Mesendoderm (in vitro differentiated cells): Measurements from ENCODE around the gene CCIN.

Source experiments
- DNase-seq: peaks from one replicate; pipeline ENCODE4 v3.0.0; 2013
- H2AK5ac ChIP-seq: 2 replicates; pipeline ENCODE4 v1.6.1; 2013; ENCODE audit warnings: low read length, inconsistent platforms
- H2BK120ac ChIP-seq: 2 replicates; pipeline ENCODE4 v1.6.1; 2013; ENCODE audit warnings: low read depth, mild to moderate bottlenecking, low read length, moderate library complexity, mixed read lengths
- H2BK15ac ChIP-seq: replicated peaks from 2 replicates; pipeline ENCODE4 v1.6.1; 2013; ENCODE audit warnings: low read depth, mild to moderate bottlenecking, moderate library complexity
- H2BK5ac ChIP-seq: 2 replicates; pipeline ENCODE4 v1.6.1; 2013; ENCODE audit warnings: low read length, inconsistent platforms
- H3K18ac ChIP-seq: 2 replicates; pipeline ENCODE4 v1.6.1; 2013; ENCODE audit warnings: mild to moderate bottlenecking, low read length, mixed read lengths
- H3K23ac ChIP-seq: one replicate; pipeline ENCODE4 v1.6.1; 2013; ENCODE audit warnings: low read length
- H3K27ac ChIP-seq: 2 replicates; pipeline ENCODE4 v1.5.1; 2013; ENCODE audit warnings: low read depth, mild to moderate bottlenecking, inconsistent platforms, low read length, moderate library complexity
- H3K27me3 ChIP-seq: 2 replicates; pipeline ENCODE4 v1.6.1; 2013; ENCODE audit warnings: low read length, control low read depth, mild to moderate bottlenecking, inconsistent platforms; ENCODE audit not compliant: insufficient read depth, poor library complexity
- H3K36me3 ChIP-seq: 2 replicates; pipeline ENCODE4 v1.6.1; 2013; ENCODE audit warnings: low read length, inconsistent platforms; ENCODE audit not compliant: control insufficient read depth, insufficient read depth
- H3K4ac ChIP-seq: one replicate; pipeline ENCODE4 v1.6.1; 2013; ENCODE audit warnings: low read depth, mild to moderate bottlenecking, low read length, moderate library complexity
- H3K4me1 ChIP-seq: 2 replicates; pipeline ENCODE4 v1.6.1; 2013; ENCODE audit warnings: low read depth, low read length, inconsistent platforms; ENCODE audit not compliant: control insufficient read depth
- H3K4me2 ChIP-seq: 2 replicates; pipeline ENCODE4 v1.6.1; 2013; ENCODE audit warnings: low read length
- H3K4me3 ChIP-seq: 2 replicates; pipeline ENCODE4 v1.5.1; 2013; ENCODE audit warnings: mild to moderate bottlenecking, low read length
- H3K56ac ChIP-seq: one replicate; pipeline ENCODE4 v1.6.1; 2013; ENCODE audit warnings: low read length
- H3K79me1 ChIP-seq: 2 replicates; pipeline ENCODE4 v1.6.1; 2013; ENCODE audit warnings: low read length, inconsistent platforms
- H3K79me2 ChIP-seq: 2 replicates; pipeline ENCODE4 v1.6.1; 2013; ENCODE audit warnings: mild to moderate bottlenecking, low read length; ENCODE audit not compliant: control insufficient read depth, insufficient read depth
- H3K9ac ChIP-seq: 2 replicates; pipeline ENCODE4 v1.6.1; 2013; ENCODE audit warnings: low read length, inconsistent platforms
- H4K5ac ChIP-seq: one replicate; pipeline ENCODE4 v1.6.1; 2013; ENCODE audit warnings: low read length
- H4K8ac ChIP-seq: one replicate; pipeline ENCODE4 v1.6.1; 2013; ENCODE audit warnings: low read depth, mild to moderate bottlenecking, control low read depth, low read length, moderate library complexity
- WGBS: extraction: QIAGEN DNeasy Blood & Tissue Kit; methylation state at CpG from one replicate; pipeline ENCODE4 v1.1.7; 2013; ENCODE audit warnings: low lambda C conversion rate, missing lambda C conversion rate; ENCODE audit not compliant: insufficient coverage; ENCODE audit errors: extremely low coverage; 5-methylcytosine and 5-hydroxymethylcytosine counted together

The CCIN gene

DNA sequence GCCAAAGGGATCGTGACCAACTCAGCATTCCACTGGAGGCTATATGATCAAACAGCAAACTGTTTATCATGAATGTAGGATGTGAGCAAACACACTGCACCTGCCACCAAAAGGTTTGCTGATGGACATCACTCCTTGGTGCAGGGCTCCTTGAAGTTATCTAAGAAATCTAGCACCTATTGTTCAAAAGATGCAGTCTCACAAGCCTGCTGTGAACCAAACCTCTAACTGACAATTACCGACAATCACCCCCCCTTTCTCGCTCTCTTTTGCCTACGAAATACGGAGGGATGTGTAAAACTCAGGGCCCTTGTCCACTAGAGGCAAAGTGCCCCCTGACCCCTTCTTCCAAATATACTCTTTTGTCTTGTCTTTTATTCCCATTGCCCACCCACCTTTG, 19.0 kb downstream of the CCIN start:
- peak; percentile 87 for DNase-seq
- Histone ChIP-seq H3K23ac (no peak overlapping the region), H3K4me2 (no peak overlapping the region), H3K79me1 (peaks cover 2% of the 10 kb centered on the region), H2BK120ac (no peak overlapping the region), H2BK15ac (no peak overlapping the region), H3K4ac (no peak overlapping the region), H2AK5ac (no peak overlapping the region), H3K27me3 (no peaks in the 10 kb centered on the region), H3K56ac (peak overlapping the region; percentile 45), H3K4me1 (peaks cover 18% of the 10 kb centered on the region), H4K8ac (no peak overlapping the region), H3K4me3 (no peak overlapping the region), H3K9ac (no peak overlapping the region), H3K27ac (no peak overlapping the region), H4K5ac (no peak overlapping the region), H3K18ac (no peak overlapping the region), H3K36me3 (no peaks in the 10 kb centered on the region), H2BK5ac (no peak overlapping the region), H3K79me2 (peaks cover 23% of the 10 kb centered on the region)
- WGBS = no CpG with 5 or more reads among the region's 5 CpGs

DNA sequence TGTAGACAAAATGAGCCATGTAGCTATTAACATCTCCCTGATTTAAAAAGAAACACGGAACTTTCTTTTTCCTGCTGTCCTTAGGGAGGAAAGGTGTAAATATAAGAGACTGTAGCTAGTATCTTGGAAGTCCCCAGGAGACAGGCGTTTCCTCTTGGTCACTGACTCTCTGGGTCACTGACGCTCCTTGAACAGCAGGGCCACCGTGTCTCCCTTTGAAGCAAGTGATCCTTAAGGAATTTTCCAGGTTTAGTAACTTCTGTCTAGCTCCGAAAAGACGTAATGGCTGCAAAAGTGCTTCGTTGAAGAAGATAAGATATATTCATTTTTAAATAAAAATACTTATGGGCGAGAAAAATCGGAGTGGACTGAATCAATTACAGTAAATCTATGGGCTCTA, 20.8 kb downstream of the CCIN start:
- DNase-seq = peak; percentile 69
- no CpG with 5 or more reads among the region's 9 CpGs for WGBS
- peak overlapping the region; percentile 86 for H2BK15ac ChIP-seq
- no peaks in the 10 kb centered on the region for H3K27me3 ChIP-seq
- peaks cover 40% of the 10 kb centered on the region for H3K79me2 ChIP-seq
- peak overlapping the region; percentile 38 for H3K4me2 ChIP-seq
- peak overlapping the region; percentile 85 for H3K56ac ChIP-seq
- H2BK120ac ChIP-seq = no peak overlapping the region
- no peak overlapping the region for H3K23ac ChIP-seq
- H4K5ac ChIP-seq = no peak overlapping the region
- H3K4me1 ChIP-seq = peaks cover 21% of the 10 kb centered on the region
- H3K79me1 ChIP-seq = peaks cover 11% of the 10 kb centered on the region
- no peak overlapping the region for H3K4me3 ChIP-seq
- peak overlapping the region; percentile 53 for H2BK5ac ChIP-seq
- peak overlapping the region; percentile 7 for H3K27ac ChIP-seq
- no peak overlapping the region for H3K4ac ChIP-seq
- peaks cover 2% of the 10 kb centered on the region for H3K36me3 ChIP-seq
- H4K8ac ChIP-seq = no peak overlapping the region
- no peak overlapping the region for H2AK5ac ChIP-seq
- H3K9ac ChIP-seq = peak overlapping the region; percentile 53
- peak overlapping the region; percentile 56 for H3K18ac ChIP-seq

DNA sequence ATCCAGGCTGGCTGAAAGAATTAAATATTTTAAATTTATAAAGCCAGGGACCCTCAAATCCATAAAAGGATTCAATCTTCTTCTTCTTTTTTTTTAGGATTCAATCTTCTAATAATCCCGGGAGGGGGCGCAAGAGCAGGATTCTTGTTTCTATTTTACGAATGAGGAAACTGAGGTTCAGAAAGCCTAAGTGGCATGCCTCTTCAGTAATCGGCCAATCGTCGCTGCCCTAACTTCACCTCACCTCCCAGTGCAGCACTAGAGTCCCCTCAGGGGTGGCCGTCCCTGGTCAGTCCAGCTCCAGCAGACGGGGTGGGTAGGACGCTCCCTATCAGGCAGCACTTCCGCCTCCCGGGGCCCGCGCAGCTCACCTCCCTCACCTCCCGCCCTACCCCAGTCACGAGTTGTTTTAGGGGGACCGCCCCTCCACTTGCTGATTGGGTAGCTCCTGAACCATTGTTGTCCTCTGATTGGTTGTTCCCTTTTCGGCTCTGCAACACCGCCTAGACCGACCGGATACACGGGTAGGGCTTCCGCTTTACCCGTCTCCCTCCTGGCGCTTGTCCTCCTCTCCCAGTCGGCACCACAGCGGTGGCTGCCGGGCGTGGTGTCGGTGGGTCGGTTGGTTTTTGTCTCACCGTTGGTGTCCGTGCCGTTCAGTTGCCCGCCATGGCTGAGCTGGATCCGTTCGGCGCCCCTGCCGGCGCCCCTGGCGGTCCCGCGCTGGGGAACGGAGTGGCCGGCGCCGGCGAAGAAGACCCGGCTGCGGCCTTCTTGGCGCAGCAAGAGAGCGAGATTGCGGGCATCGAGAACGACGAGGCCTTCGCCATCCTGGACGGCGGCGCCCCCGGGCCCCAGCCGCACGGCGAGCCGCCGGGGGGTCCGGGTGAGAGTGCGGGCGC, 21.5 kb downstream of the CCIN start, which contains the start of gene CLTA:
Gene CLTA (plus strand): TSS at position 534 of the 902 bp plus-strand sequence. CDS start 136 bp downstream, at position 670.
- Histone ChIP-seq H3K79me1 (peaks cover 11% of the 10 kb centered on the region), H3K4me3 (peak within 1 kb of the TSS; percentile 91), H3K18ac (peak within 1 kb of the TSS; percentile 94), H3K56ac (peak within 1 kb of the TSS; percentile 90), H2BK15ac (peak within 1 kb of the TSS; percentile 86), H3K23ac (peak within 1 kb of the TSS; percentile 53), H3K27ac (peak within 1 kb of the TSS; percentile 85), H3K79me2 (peaks cover 40% of the 10 kb centered on the region), H3K4ac (peak within 1 kb of the TSS; percentile 95), H2BK5ac (peak within 1 kb of the TSS; percentile 53), H2AK5ac (no peak within 1 kb of the TSS), H4K8ac (peak within 1 kb of the TSS; percentile 82), H3K4me2 (peak within 1 kb of the TSS; percentile 39), H3K4me1 (peaks cover 21% of the 10 kb centered on the region), H2BK120ac (no peak within 1 kb of the TSS), H3K36me3 (peaks cover 2% of the 10 kb centered on the region), H3K9ac (peak within 1 kb of the TSS; percentile 90), H4K5ac (no peak within 1 kb of the TSS), H3K27me3 (no peaks in the 10 kb centered on the region)
- WGBS = no CpG with 5 or more reads among the region's 68 CpGs
- peak; percentile 100 for DNase-seq

DNA sequence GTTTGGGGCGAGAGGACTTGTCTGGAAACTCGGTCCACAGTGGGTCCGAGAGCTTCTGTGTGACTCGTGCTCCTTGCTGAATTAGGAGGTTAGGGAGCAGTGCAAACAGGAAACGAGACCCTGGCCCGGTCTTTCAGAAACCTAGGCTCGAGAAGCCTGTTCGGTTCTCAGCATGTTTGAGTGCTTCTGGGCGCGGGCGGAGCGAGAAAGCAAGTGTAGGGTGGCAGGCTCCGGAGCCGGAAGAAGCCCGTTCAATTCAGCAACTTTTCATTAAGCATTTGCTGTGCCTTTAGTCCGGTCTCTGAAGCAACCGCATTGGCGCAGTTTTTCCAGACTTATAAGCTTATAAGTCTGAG, 22.1 kb downstream of the CCIN start:
- no peak overlapping the region for H4K5ac ChIP-seq
- DNase-seq = peak; percentile 47
- H2BK5ac ChIP-seq = no peak overlapping the region
- peaks cover 11% of the 10 kb centered on the region for H3K79me1 ChIP-seq
- no peak overlapping the region for H2AK5ac ChIP-seq
- peaks cover 40% of the 10 kb centered on the region for H3K79me2 ChIP-seq
- peak overlapping the region; percentile 90 for H3K56ac ChIP-seq
- H3K4me1 ChIP-seq = peaks cover 21% of the 10 kb centered on the region
- H4K8ac ChIP-seq = no peak overlapping the region
- peak overlapping the region; percentile 39 for H3K4me2 ChIP-seq
- peak overlapping the region; percentile 53 for H3K23ac ChIP-seq
- no peak overlapping the region for H2BK120ac ChIP-seq
- peaks cover 2% of the 10 kb centered on the region for H3K36me3 ChIP-seq
- H3K9ac ChIP-seq = peak overlapping the region; percentile 90
- peak overlapping the region; percentile 94 for H3K18ac ChIP-seq
- peak overlapping the region; percentile 91 for H3K4me3 ChIP-seq
- WGBS = no CpG with 5 or more reads among the region's 18 CpGs
- peak overlapping the region; percentile 75 for H3K27ac ChIP-seq
- peak overlapping the region; percentile 95 for H3K4ac ChIP-seq
- no peak overlapping the region for H2BK15ac ChIP-seq
- H3K27me3 ChIP-seq = no peaks in the 10 kb centered on the region

DNA sequence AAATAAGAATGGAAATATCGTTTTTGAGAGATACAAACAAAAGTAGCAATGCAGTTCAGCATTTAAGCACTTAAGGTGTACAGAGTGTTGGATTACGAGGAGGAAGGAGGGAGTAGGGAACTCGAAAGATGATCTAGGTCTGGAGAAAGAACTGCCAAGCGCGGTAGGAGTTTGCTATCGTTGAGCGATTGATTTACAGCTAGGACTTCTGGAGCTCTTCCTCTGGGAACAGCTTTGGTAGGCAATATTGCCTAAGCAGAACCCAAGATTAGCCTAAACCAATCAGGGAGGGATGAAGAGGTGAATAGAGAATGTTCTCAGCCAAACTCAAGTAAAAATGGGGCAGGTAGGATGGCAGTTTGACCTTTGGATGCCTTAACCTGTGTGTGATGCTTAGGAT, 22.5 kb downstream of the CCIN start:
- WGBS = no CpG with 5 or more reads among the region's 7 CpGs

More for the DNA sequence above, 22.5 kb downstream of the CCIN start:
- Histone ChIP-seq H3K56ac (peak overlapping the region; percentile 90), H2BK5ac (no peak overlapping the region), H2BK15ac (no peak overlapping the region), H2BK120ac (no peak overlapping the region), H2AK5ac (no peak overlapping the region), H3K9ac (peak overlapping the region; percentile 90), H3K23ac (no peak overlapping the region), H3K4me2 (peak overlapping the region; percentile 39), H3K18ac (no peak overlapping the region), H4K8ac (no peak overlapping the region), H3K4ac (no peak overlapping the region), H3K36me3 (peaks cover 2% of the 10 kb centered on the region), H3K79me2 (peaks cover 40% of the 10 kb centered on the region), H3K27ac (no peak overlapping the region), H3K79me1 (peaks cover 11% of the 10 kb centered on the region), H3K27me3 (no peaks in the 10 kb centered on the region), H3K4me3 (peak overlapping the region; percentile 91), H3K4me1 (peaks cover 21% of the 10 kb centered on the region), H4K5ac (no peak overlapping the region)
- DNase-seq = peak; percentile 20
